ENCODE measurements around the gene DYNC1I1.

The DYNC1I1 gene

GRCh38 chr7:95974108-95974507 is 201.8 kb downstream of the DYNC1I1 start:
- no peak for FAIRE-seq

GRCh38 chr7:95976369-95977060 is 204.2 kb downstream of the DYNC1I1 start:
- no peak for FAIRE-seq

GRCh38 chr7:95977994-95978393 is 205.6 kb downstream of the DYNC1I1 start:
- FAIRE-seq: no peak

GRCh38 chr7:95980167-95980566 is 207.8 kb downstream of the DYNC1I1 start:
- no peak for FAIRE-seq

GRCh38 chr7:95980706-95981105 is 208.4 kb downstream of the DYNC1I1 start:
- FAIRE-seq: no peak

GRCh38 chr7:95986178-95986764 is 213.9 kb downstream of the DYNC1I1 start:
- no peak for FAIRE-seq

GRCh38 chr7:95989301-95989700 is 216.9 kb downstream of the DYNC1I1 start:
- no peak for FAIRE-seq

GRCh38 chr7:95993380-95993779 is 221.0 kb downstream of the DYNC1I1 start:
- no peak for FAIRE-seq

GRCh38 chr7:95996174-95996573 is 223.8 kb downstream of the DYNC1I1 start:
- no peak for FAIRE-seq

GRCh38 chr7:95996886-95997285 is 224.5 kb downstream of the DYNC1I1 start:
- peak; percentile 33 for FAIRE-seq

- FAIRE-seq: no peak
These were observed 225.3 kb downstream of the DYNC1I1 start for GRCh38 chr7:95997632-95998031.

GRCh38 chr7:95999481-95999880 is 227.1 kb downstream of the DYNC1I1 start:
- no peak for FAIRE-seq

GRCh38 chr7:96004578-96004977 is 232.2 kb downstream of the DYNC1I1 start:
- no peak for FAIRE-seq

- no peak for FAIRE-seq
These were observed 232.9 kb downstream of the DYNC1I1 start for GRCh38 chr7:96005271-96005670.

GRCh38 chr7:96009148-96009547 is 236.8 kb downstream of the DYNC1I1 start:
- no peak for FAIRE-seq

- FAIRE-seq: no peak
These were observed 241.5 kb downstream of the DYNC1I1 start for GRCh38 chr7:96013836-96014235.

- no peak for FAIRE-seq
These were observed 242.3 kb downstream of the DYNC1I1 start for GRCh38 chr7:96014617-96015016.

GRCh38 chr7:96016056-96016586 is 243.8 kb downstream of the DYNC1I1 start:
- FAIRE-seq: no peak

- no peak for FAIRE-seq
These were observed 244.4 kb downstream of the DYNC1I1 start for GRCh38 chr7:96016735-96017134.

- FAIRE-seq: no peak
These were observed 245.5 kb downstream of the DYNC1I1 start for GRCh38 chr7:96017877-96018276.

- FAIRE-seq: no peak
These were observed 249.2 kb downstream of the DYNC1I1 start for GRCh38 chr7:96021568-96021967.

- no peak for FAIRE-seq
These were observed 251.0 kb downstream of the DYNC1I1 start for GRCh38 chr7:96023387-96023786.

GRCh38 chr7:96026010-96026409 is 253.7 kb downstream of the DYNC1I1 start:
- no peak for FAIRE-seq

- no peak for FAIRE-seq
These were observed 254.3 kb downstream of the DYNC1I1 start for GRCh38 chr7:96026611-96027010.

GRCh38 chr7:96028729-96029128 is 256.4 kb downstream of the DYNC1I1 start:
- FAIRE-seq: no peak

All from endometrium (tissue), 2 donors.